ENCODE results near the gene FAM43B. TPM values are rescaled to one million over a fixed set of nuclear protein-coding genes. Genes with fewer than 3 reads are reported as not detected.

The FAM43B gene
- total and polyA plus RNA-seq, 2 experiments from 2014 or later, result 0.66 to 3.0 TPM

DNA sequence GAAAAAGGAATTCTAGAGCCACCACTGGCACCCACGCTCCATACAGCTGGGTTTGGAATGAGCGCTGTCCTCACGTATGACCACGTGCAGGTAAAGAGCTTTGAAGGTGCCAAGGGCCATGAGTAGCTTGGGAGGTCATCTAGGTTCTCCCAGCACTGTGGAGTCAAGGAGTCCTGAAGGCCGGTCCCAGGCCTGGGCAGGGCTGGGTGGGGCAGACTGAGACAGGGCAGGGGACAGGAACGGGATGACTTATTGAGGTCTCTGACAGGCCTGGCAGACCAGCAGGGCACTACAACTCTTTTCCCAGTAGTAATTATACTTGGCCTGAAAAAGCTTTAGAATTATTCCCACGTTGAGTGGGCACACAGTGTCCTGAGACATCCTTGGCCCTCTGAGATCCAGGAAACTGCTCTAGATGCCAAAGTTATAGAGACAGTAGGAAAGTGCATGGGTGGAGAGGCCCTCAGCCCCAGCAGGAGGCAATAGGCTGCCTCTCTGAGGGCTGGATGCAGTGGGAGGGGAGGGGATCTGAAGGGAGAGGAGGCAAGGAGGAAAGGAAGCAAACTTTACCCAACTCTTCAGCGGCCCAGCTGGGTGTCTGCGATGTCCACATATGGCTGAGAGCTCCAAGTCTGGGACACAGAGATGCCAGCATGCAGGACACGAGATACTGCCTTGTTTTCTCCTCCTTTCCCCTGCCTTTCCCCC is 34.7 kb downstream of the FAM43B start:
- H3K27ac ChIP-seq (ENCODE audit: low read depth), result no peak overlapping the region
- no peaks in the 10 kb centered on the region for H3K9me2 ChIP-seq (ENCODE audit: insufficient read depth)
- no peaks in the 10 kb centered on the region for H3K36me3 ChIP-seq (ENCODE audit: insufficient read depth)
- DNase-seq (ENCODE audit: low spot score) (no peak), ATAC-seq (no peak)
- Mint-ChIP-seq H3K36me3 (ENCODE audit: low read depth) (no peaks in the 10 kb centered on the region), H3K4me1 (peaks cover 20% of the 10 kb centered on the region), H3K4me3 (no peak overlapping the region), H3K27me3 (ENCODE audit: insufficient read depth, low read depth, poor library complexity) (peaks cover 3% of the 10 kb centered on the region), H3K9me3 (no peaks in the 10 kb centered on the region), H3K27ac (no peak overlapping the region)
- no peaks in the 10 kb centered on the region for H4K20me1 ChIP-seq (replicated peaks; ENCODE audit: insufficient read depth)
- H3F3A ChIP-seq (replicated peaks; ENCODE audit: low read depth), result no peaks in the 10 kb centered on the region
- no peak overlapping the region for H3K4me3 ChIP-seq
- no peaks in the 10 kb centered on the region for H3K79me2 ChIP-seq (replicated peaks; ENCODE audit: insufficient read depth)
- H3K27me3 ChIP-seq (ENCODE audit: insufficient read depth), result no peaks in the 10 kb centered on the region
- no peak overlapping the region for H3K4me2 ChIP-seq
- peaks cover 11% of the 10 kb centered on the region; the same call in 1 of the 2 replicates for H3K4me1 ChIP-seq (ENCODE audit: insufficient read depth)
- TF ChIP-seq, protein P1, sequence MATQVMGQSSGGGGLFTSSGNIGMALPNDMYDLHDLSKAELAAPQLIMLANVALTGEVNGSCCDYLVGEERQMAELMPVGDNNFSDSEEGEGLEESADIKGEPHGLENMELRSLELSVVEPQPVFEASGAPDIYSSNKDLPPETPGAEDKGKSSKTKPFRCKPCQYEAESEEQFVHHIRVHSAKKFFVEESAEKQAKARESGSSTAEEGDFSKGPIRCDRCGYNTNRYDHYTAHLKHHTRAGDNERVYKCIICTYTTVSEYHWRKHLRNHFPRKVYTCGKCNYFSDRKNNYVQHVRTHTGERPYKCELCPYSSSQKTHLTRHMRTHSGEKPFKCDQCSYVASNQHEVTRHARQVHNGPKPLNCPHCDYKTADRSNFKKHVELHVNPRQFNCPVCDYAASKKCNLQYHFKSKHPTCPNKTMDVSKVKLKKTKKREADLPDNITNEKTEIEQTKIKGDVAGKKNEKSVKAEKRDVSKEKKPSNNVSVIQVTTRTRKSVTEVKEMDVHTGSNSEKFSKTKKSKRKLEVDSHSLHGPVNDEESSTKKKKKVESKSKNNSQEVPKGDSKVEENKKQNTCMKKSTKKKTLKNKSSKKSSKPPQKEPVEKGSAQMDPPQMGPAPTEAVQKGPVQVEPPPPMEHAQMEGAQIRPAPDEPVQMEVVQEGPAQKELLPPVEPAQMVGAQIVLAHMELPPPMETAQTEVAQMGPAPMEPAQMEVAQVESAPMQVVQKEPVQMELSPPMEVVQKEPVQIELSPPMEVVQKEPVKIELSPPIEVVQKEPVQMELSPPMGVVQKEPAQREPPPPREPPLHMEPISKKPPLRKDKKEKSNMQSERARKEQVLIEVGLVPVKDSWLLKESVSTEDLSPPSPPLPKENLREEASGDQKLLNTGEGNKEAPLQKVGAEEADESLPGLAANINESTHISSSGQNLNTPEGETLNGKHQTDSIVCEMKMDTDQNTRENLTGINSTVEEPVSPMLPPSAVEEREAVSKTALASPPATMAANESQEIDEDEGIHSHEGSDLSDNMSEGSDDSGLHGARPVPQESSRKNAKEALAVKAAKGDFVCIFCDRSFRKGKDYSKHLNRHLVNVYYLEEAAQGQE (IDR thresholded peaks at IDR 0.05; ENCODE audit: unreplicated experiment), result no peak
- TF ChIP-seq, protein P2, sequence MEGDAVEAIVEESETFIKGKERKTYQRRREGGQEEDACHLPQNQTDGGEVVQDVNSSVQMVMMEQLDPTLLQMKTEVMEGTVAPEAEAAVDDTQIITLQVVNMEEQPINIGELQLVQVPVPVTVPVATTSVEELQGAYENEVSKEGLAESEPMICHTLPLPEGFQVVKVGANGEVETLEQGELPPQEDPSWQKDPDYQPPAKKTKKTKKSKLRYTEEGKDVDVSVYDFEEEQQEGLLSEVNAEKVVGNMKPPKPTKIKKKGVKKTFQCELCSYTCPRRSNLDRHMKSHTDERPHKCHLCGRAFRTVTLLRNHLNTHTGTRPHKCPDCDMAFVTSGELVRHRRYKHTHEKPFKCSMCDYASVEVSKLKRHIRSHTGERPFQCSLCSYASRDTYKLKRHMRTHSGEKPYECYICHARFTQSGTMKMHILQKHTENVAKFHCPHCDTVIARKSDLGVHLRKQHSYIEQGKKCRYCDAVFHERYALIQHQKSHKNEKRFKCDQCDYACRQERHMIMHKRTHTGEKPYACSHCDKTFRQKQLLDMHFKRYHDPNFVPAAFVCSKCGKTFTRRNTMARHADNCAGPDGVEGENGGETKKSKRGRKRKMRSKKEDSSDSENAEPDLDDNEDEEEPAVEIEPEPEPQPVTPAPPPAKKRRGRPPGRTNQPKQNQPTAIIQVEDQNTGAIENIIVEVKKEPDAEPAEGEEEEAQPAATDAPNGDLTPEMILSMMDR (conservative IDR thresholded peaks at IDR 0.05; ENCODE audit: low read depth in 2 of 2), result peak in 1 of 2 experiments; percentile 11; a peak in 1 of 4 replicates
- H2AFZ ChIP-seq, result no peak overlapping the region

DNA sequence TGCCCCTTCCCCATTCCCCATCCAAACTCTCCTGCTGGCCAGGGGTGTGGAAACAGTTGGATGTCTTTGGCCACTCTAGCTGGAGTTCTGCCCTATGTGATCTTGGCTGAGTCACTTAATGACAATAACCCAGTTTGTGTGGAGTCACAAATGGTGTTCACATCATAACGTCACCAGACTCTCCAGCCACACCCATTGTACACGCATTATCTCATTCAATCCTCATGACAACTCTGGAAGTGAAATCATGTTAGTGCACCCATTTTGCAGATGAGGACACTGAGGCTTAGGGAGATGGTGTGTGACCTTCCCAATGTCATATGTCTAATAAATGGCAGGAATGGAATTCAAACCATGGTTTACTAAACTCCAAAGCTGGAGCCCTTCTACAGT is 35.3 kb downstream of the FAM43B start:
- Histone ChIP-seq H3K27ac (ENCODE audit: low read depth) (no peak overlapping the region), H4K20me1 (replicated peaks; ENCODE audit: insufficient read depth) (no peaks in the 10 kb centered on the region), H3K36me3 (ENCODE audit: insufficient read depth) (no peaks in the 10 kb centered on the region), H2AFZ (no peak overlapping the region), H3K4me3 (no peak overlapping the region), H3F3A (replicated peaks; ENCODE audit: low read depth) (no peaks in the 10 kb centered on the region), H3K4me1 (ENCODE audit: insufficient read depth) (peaks cover 11% of the 10 kb centered on the region; the same call in 1 of the 2 replicates), H3K9me2 (ENCODE audit: insufficient read depth) (no peaks in the 10 kb centered on the region), H3K79me2 (replicated peaks; ENCODE audit: insufficient read depth) (no peaks in the 10 kb centered on the region), H3K4me2 (no peak overlapping the region), H3K27me3 (ENCODE audit: insufficient read depth) (no peaks in the 10 kb centered on the region)
- DNase-seq (ENCODE audit: low spot score) (no peak), ATAC-seq (no peak)
- Mint-ChIP-seq H3K4me3 (no peak overlapping the region), H3K27me3 (ENCODE audit: insufficient read depth, low read depth, poor library complexity) (peaks cover 3% of the 10 kb centered on the region), H3K27ac (no peak overlapping the region), H3K4me1 (peaks cover 20% of the 10 kb centered on the region), H3K9me3 (no peaks in the 10 kb centered on the region), H3K36me3 (ENCODE audit: low read depth) (no peaks in the 10 kb centered on the region)
- no peak for TF ChIP-seq JUNB (IDR thresholded peaks at IDR 0.05; ENCODE audit: unreplicated experiment)
- no peak for TF ChIP-seq NANOG (IDR thresholded peaks at IDR 0.05; ENCODE audit: borderline replicate concordance)
- TF ChIP-seq ZNF114 (CRISPR knock-in tag; IDR thresholded peaks at IDR 0.05), result no peak
- TF ChIP-seq, protein P2 (conservative IDR thresholded peaks at IDR 0.05; ENCODE audit: low read depth in 2 of 2), result no peak
- TF ChIP-seq, protein P3, sequence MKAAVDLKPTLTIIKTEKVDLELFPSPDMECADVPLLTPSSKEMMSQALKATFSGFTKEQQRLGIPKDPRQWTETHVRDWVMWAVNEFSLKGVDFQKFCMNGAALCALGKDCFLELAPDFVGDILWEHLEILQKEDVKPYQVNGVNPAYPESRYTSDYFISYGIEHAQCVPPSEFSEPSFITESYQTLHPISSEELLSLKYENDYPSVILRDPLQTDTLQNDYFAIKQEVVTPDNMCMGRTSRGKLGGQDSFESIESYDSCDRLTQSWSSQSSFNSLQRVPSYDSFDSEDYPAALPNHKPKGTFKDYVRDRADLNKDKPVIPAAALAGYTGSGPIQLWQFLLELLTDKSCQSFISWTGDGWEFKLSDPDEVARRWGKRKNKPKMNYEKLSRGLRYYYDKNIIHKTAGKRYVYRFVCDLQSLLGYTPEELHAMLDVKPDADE (IDR thresholded peaks at IDR 0.05), result no peak
- TF ChIP-seq ZNF331 (CRISPR knock-in tag; IDR thresholded peaks at IDR 0.05; ENCODE audit: low read depth), result no peak
- TF ChIP-seq CREB1 (CRISPR knock-in tag; IDR thresholded peaks at IDR 0.05; ENCODE audit: low read depth), result no peak
- no peak for TF ChIP-seq POLR2AphosphoS5 (IDR thresholded peaks at IDR 0.05; ENCODE audit: low read depth)
- TF ChIP-seq, protein P1 (IDR thresholded peaks at IDR 0.05; ENCODE audit: unreplicated experiment), result no peak
